GM19468 (cell line): ENCODE data around the gene MBNL1.
"Not testable (repeated sequence)": the region's sequence is repeated elsewhere in the genome, so short reads cannot be mapped to it uniquely, and the experiment has no call there.

ENCODE experiments used
- ATAC-seq: cut with Tn5 transposase; IDR thresholded peaks from one replicate; pipeline ENCODE4 v1.9.1; 2021; ENCODE audit warnings: mild to moderate bottlenecking, moderate library complexity, moderate number of reproducible peaks; ENCODE audit not compliant: unreplicated experiment; ENCODE audit errors: extremely low read depth

MBNL1 gene

DNA sequence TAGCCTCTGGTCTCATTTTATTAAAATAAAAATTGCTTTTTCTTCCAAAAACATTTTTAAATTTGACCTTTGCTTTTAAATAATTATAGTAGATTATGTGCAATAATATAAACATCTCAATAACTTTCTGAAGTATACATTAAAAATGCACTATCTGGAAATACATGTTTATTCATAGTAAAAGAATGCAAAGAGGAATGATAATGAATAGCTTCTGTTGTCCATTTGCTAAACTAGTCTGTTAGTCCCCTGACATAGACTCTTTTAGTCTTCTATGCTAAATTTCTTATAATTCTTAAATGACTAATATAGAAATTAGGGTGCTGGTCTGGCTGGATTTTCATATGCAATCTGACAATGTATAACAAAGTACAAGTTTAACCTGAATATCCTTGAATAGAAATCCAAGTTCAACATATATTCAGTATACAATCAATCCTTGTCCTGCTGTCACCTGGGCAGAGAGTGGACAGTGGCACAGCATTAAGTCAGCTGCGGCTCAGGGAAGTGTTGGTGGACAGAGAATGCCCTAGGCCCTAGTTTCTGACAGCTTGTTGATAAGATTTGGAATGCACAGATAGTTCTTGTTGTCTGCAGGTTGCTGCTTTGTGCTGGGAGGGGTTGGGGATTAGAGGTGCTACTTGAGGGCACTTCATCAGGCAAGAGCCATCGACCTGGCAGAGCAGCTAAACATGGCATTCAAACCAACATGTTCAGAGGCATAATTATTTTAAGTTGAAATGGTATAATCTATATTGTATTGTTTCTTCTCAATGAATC, 161.7 kb downstream of the MBNL1 start:
- no peak for ATAC-seq

DNA sequence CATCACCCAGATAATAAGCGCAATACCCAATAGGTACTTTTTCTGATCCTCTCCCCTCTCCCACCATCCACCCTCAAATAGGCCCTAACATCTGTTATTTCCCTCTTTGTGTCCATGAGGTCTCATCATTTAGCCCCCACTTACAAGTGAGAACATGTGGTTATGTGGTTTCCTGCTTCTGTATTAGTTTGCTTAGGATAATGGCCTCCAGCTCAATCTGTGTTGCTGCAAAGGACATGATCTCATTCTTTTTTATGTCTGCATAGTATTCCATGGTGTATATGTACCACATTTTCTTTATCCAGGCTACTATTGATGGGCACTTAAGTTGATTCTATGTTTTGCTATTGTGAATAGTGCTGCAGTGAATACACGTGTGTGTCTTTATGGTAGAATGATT, 165.4 kb downstream of the MBNL1 start:
- no peak for ATAC-seq

DNA sequence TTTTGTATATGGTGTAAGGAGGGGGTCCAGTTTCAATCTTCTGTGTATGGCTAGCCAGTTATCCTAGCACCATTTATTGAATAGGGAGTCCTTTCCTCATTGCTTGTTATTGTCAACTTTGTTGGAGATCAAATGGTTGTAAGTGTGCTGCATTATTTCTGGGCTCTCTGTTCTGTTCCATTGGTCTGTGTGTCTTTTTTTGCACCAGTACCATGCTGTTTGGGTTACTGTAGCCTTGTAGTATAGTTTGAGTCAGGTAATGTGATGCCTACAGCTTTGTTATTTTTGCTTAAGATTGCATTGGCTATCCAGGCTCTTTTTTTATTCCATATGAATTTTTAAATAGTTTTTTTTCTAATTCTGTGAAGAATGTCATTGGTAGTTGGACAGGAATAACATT, 166.5 kb downstream of the MBNL1 start:
- not testable (repeated sequence) for ATAC-seq

DNA sequence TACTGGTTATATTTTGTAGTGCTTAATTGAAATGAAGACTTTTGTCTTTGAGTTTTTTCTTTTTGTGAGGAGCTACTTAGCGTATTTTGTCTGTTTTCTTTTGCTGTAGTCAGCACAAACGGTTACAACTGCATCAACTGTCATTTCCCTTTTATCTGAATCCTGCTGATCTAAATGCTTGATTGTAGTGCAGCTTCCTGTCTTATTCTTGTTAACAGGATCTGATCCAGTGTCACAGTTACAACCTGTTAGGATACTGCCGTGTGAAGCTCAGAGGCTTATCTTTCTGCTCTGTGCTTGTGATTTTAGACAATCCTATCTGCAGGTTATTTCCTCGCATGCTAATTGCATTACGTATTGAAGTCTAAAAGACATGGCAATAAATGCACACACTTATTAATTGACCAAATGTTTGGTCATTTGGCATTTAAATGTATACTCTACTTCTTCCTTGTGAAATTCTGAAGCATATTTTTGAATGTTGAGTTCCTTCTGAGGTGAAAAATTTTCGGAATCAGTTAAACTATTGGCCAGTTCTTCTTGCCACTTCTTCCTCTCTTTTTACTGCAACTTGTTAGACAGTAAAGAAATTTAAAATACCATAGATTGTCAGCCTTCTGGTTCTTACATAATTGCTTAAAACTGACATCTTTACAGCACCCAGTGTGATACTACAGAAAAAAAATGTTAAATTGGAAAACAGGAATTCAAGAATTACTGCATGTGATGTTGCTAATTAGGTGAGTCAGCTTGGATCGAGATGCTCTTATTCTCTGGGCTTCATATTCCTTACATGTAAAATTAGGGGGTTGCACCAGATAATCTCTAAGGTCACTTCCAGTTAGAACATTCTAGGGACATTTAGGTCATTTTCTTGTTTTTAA, 168.2 kb downstream of the MBNL1 start:
- ATAC-seq = no peak

GRCh38 chr3:152438181-152438580, 169.5 kb downstream of the MBNL1 start:
- ATAC-seq = no peak

DNA sequence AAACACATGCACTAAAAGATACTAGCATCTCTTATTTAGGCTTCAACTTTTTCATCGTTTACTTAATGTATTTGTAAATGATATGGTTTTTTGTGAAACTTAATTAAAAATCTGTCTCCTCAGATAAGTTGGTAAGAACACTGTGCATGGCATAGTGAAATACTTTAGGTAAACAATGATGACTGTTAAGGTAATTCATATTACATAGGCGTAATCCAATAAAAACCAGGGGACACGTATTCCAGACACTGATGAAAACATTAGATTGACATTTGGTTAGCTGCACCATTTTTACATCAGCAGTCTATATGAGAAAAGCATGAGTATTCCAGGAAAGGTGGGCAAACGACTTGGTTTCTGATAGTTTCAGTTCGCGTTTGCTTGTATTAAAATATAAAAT, 170.0 kb downstream of the MBNL1 start:
- ATAC-seq = no peak

GRCh38 chr3:152440243-152440642, 171.5 kb downstream of the MBNL1 start:
- not testable (repeated sequence) for ATAC-seq

GRCh38 chr3:152443212-152444023, 174.7 kb downstream of the MBNL1 start:
- no peak for ATAC-seq

DNA sequence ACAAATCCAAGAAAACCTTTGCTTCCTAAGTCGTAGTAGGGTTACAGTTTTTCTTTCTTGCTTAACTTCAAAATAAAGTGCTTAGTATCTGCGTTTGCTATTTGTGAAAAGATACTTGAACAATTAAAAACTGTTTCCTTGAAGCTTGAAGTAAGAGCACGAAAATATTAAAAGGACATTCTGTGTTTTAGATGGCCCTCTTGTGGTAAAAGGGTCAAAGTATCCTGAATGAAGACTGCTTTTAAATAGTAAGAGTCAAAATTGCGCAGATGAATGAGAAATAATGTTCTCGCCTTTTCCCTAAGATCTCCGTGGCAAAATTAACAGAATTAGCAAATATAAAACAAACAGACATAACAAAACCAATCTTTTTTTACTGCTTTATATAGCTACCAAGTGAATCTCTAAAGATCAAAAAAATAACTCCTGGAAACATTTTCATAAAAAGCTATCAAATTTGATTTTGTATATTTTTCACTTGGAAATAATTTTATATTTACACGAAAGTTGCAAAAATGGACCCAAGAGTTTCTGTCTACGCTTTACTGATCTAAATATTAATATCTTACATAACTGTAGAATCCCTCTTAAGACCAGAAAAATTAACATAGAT, 175.4 kb downstream of the MBNL1 start:
- no peak for ATAC-seq

DNA sequence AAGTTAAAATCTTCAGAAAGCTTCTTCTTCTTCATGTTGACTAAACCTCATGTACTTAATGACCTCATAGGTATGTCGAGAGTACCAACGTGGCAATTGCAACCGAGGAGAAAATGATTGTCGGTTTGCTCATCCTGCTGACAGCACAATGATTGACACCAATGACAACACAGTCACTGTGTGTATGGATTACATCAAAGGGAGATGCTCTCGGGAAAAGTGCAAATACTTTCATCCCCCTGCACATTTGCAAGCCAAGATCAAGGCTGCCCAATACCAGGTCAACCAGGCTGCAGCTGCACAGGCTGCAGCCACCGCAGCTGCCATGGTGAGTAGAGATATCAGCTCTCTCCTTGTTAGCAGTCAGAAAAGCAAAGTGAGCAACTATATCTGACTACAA, 176.5 kb downstream of the MBNL1 start:
- ATAC-seq = no peak

- no peak for ATAC-seq
Observed at GRCh38 chr3:152446495-152446894, 177.8 kb downstream of the MBNL1 start.

DNA sequence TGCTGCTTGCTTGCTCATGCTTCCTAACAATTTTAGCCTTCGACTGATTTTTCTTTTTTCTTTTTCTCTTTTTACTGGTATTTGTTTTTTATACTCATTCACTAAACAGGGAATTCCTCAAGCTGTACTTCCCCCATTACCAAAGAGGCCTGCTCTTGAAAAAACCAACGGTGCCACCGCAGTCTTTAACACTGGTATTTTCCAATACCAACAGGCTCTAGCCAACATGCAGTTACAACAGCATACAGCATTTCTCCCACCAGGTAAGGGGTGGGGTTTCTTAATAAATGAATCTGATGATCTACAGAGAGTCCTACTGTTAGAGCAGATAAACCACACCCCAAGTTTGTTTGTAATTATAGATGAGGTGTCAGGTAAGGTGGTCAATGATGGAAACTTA, 178.8 kb downstream of the MBNL1 start:
- no peak for ATAC-seq

DNA sequence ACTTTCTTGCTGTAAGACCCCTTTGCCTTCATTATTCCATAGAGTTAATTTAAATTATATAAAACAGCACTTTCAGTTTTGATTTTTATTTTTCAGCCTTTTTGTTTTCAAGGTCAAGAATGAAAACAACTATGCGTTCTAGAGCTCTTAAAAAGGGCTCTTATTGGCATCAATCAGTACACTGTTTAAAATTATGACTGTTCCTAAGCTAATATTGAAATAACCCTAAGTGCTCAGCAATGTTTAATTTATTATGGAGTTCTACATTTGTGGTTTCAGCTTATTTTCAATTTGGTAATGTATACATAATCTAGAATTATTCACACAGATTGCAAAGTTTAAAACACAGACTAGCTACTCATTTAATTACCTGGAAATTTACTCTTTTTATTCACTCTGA, 179.4 kb downstream of the MBNL1 start:
- ATAC-seq = no peak

- ATAC-seq = no peak
Observed at GRCh38 chr3:152452318-152452717, 183.6 kb downstream of the MBNL1 start.

- ATAC-seq = no peak
Observed at GRCh38 chr3:152454076-152454875, 185.5 kb downstream of the MBNL1 start.

- no peak for ATAC-seq
Observed at GRCh38 chr3:152455989-152456388, 187.3 kb downstream of the MBNL1 start.

DNA sequence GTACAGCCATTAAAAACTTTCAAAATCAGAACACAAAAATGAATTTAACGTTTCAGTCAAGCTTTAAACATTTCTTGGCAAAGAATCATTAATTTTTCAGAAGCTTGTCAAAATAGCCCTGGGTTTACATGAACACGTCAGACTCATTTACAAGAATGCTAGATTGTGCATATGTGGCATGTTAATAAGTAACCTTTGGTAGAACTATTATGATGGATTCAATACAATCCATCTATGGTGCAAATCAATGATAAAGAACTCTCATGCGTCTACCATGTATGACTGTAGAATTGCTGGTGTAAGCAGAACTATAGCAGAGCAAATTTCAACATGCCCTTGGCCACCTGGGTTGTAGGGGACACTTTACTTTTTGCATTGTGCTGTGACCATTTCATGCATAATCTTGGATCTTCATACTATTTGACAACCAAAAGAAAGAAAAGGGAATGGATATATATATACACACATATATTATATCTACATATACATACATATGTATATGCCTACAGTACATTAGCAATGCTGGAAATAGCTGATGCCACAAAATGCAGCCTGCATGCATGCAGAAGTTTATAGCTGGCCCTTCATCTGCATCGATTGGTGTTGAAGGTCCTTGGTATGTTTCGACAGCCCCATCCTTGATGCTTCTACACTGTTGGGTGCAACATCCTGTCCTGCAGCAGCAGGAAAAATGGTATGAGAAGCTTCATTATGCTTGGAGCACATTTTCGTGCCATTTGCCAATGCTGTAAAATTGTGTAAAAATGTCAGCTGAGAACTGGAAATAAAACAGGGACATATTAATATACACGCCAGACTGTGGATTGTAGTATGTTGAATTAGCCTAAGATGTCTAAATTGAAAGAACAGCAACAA, 189.0 kb downstream of the MBNL1 start:
- no peak for ATAC-seq

GRCh38 chr3:152458376-152459117, 189.8 kb downstream of the MBNL1 start:
- ATAC-seq = no peak
